WTC11 (cell line): Measurements from ENCODE around the gene GPATCH3. TPM values are rescaled to one million over a fixed set of nuclear protein-coding genes. Genes with fewer than 3 reads are reported as not detected.

Source experiments
- ATAC-seq: fragments of 200-7000 bp; cut with Tn5 transposase; 2 replicates; pipeline ENCODE4 v1.10.0; 2021; ENCODE audit warnings: mild to moderate bottlenecking, moderate library complexity
- CTCF ChIA-PET: fragments of 300-600 bp; sonication (Branson Sonifier 250); formaldehyde crosslinking; loops from one replicate; lab custom pipeline; 2021; ENCODE audit warnings: antibody characterized with exemption; lab: Charles Lee
- POLR2A ChIA-PET: fragments of 350-600 bp; sonication (Branson Sonifier 250); formaldehyde crosslinking; loops from one replicate; lab custom pipeline; 2021; ENCODE audit warnings: antibody characterized with exemption; lab: Charles Lee
- DNase-seq: peaks from one replicate; pipeline ENCODE4 v3.0.0; 2021; ENCODE audit warnings: low spot score
- H3K27ac Mint-ChIP-seq: 2 replicates; pipeline ENCODE4 v1.8.0; 2021; ENCODE audit warnings: mixed read lengths
- H3K27me3 Mint-ChIP-seq: 2 replicates; pipeline ENCODE4 v1.8.0; 2021; ENCODE audit warnings: low read depth, mild to moderate bottlenecking, moderate library complexity, mixed read lengths
- H3K36me3 Mint-ChIP-seq: 2 replicates; pipeline ENCODE4 v1.8.0; 2021; ENCODE audit warnings: mixed read lengths
- H3K4me1 Mint-ChIP-seq: 2 replicates; pipeline ENCODE4 v1.8.0; 2022; ENCODE audit warnings: mixed read lengths
- H3K4me3 Mint-ChIP-seq: 2 replicates; pipeline ENCODE4 v1.8.0; 2021; ENCODE audit warnings: mild to moderate bottlenecking, moderate library complexity, mixed read lengths
- H3K9me3 Mint-ChIP-seq: 2 replicates; pipeline ENCODE4 v1.8.0; 2021; ENCODE audit warnings: mixed read lengths
- GTF2I ChIP-seq: fragments of 250-450 bp; sonication (Bioruptor Pico); conservative IDR thresholded peaks from 2 replicates; pipeline ENCODE4 v1.4.0; 2021; ENCODE audit warnings: mild to moderate bottlenecking
- HMGXB4 ChIP-seq: sonication (generic); formaldehyde crosslinking; IDR thresholded peaks from 2 replicates; pipeline ENCODE4 v1.8.1; 2023; ENCODE audit warnings: mild to moderate bottlenecking, moderate library complexity, missing genetic modification reagents
- MAX ChIP-seq: sonication (generic); formaldehyde crosslinking; IDR thresholded peaks from 2 replicates; pipeline ENCODE4 v1.8.0; 2022; ENCODE audit warnings: mild to moderate bottlenecking, missing genetic modification reagents
- MXD4 ChIP-seq: fragments of 250-450 bp; sonication (Bioruptor Pico); IDR thresholded peaks from 2 replicates; pipeline ENCODE4 v1.8.0; 2021; ENCODE audit warnings: mild to moderate bottlenecking, moderate library complexity, borderline replicate concordance
- NFATC4 ChIP-seq: fragments of 250-450 bp; sonication (Bioruptor Pico); IDR thresholded peaks from 2 replicates; pipeline ENCODE4 v1.9.0; 2021; ENCODE audit warnings: mild to moderate bottlenecking
- OVOL2 ChIP-seq: fragments of 250-450 bp; sonication (Bioruptor Pico); IDR thresholded peaks from 2 replicates; pipeline ENCODE4 v1.9.0; 2021; ENCODE audit warnings: mild to moderate bottlenecking, borderline replicate concordance
- PRRX2 ChIP-seq: fragments of 250-450 bp; sonication (Bioruptor Pico); IDR thresholded peaks from 2 replicates; pipeline ENCODE4 v1.8.0; 2021; ENCODE audit warnings: mild to moderate bottlenecking
- RELA ChIP-seq: sonication (generic); formaldehyde crosslinking; IDR thresholded peaks from 2 replicates; pipeline ENCODE4 v1.8.1; 2022; ENCODE audit warnings: missing genetic modification reagents, mild to moderate bottlenecking, borderline replicate concordance
- TEAD1 ChIP-seq: sonication (generic); formaldehyde crosslinking; IDR thresholded peaks from 2 replicates; pipeline ENCODE4 v1.8.0; 2022; ENCODE audit warnings: mild to moderate bottlenecking, missing genetic modification reagents
- TP53 ChIP-seq: sonication (generic); formaldehyde crosslinking; IDR thresholded peaks from 2 replicates; pipeline ENCODE4 v1.8.1; 2023; ENCODE audit warnings: mild to moderate bottlenecking, missing genetic modification reagents
- ZNF138 ChIP-seq: sonication (generic); formaldehyde crosslinking; conservative IDR thresholded peaks from 2 replicates; pipeline ENCODE4 v1.8.1; 2022; ENCODE audit warnings: mild to moderate bottlenecking, moderate library complexity, missing genetic modification reagents
- ZNF219 ChIP-seq: sonication (generic); formaldehyde crosslinking; IDR thresholded peaks from 2 replicates; pipeline ENCODE4 v1.8.0; 2023; ENCODE audit warnings: missing genetic modification reagents, mild to moderate bottlenecking, borderline replicate concordance
- ZNF232 ChIP-seq: sonication (generic); formaldehyde crosslinking; IDR thresholded peaks from 2 replicates; pipeline ENCODE4 v1.8.0; 2022; ENCODE audit warnings: mild to moderate bottlenecking, missing genetic modification reagents
- ZNF263 ChIP-seq: sonication (generic); formaldehyde crosslinking; IDR thresholded peaks from 2 replicates; pipeline ENCODE4 v1.8.1; 2022; ENCODE audit warnings: low read depth, mild to moderate bottlenecking, moderate library complexity, missing genetic modification reagents
- ZNF416 ChIP-seq: fragments of 250-450 bp; sonication (Bioruptor Pico); IDR thresholded peaks from 2 replicates; pipeline ENCODE4 v1.9.0; 2021; ENCODE audit warnings: mild to moderate bottlenecking, inconsistent platforms
- ZNF512 ChIP-seq: sonication (generic); formaldehyde crosslinking; IDR thresholded peaks from 2 replicates; pipeline ENCODE4 v1.8.1; 2022; ENCODE audit warnings: missing genetic modification reagents, borderline replicate concordance
- total RNA-seq: library from RNA; stranded (reverse); gene quantifications from 3 replicates; pipeline ENCODE4 v1.2.3, GENCODE V29; 2021
- TF ChIP-seq, protein P1 (sequence below): fragments of 250-450 bp; sonication (Bioruptor Pico); IDR thresholded peaks from 2 replicates; pipeline ENCODE4 v1.9.0; 2021; ENCODE audit warnings: mild to moderate bottlenecking
- TF ChIP-seq, protein P2 (sequence below): sonication (generic); formaldehyde crosslinking; IDR thresholded peaks from 2 replicates; pipeline ENCODE4 v1.8.1; 2022; ENCODE audit warnings: mild to moderate bottlenecking, missing genetic modification reagents, moderate library complexity, borderline replicate concordance
- TF ChIP-seq, protein P3 (sequence below): fragments of 250-450 bp; sonication (Bioruptor Pico); conservative IDR thresholded peaks from 2 replicates; pipeline ENCODE4 v1.9.0; 2021; ENCODE audit warnings: mild to moderate bottlenecking
- TF ChIP-seq, protein P4 (sequence below): sonication (generic); formaldehyde crosslinking; IDR thresholded peaks from 2 replicates; pipeline ENCODE4 v1.8.0; 2022; ENCODE audit warnings: mild to moderate bottlenecking, missing genetic modification reagents

Gene GPATCH3
- total RNA-seq, 1 experiment from 2014 or later = 19.2 TPM

DNA sequence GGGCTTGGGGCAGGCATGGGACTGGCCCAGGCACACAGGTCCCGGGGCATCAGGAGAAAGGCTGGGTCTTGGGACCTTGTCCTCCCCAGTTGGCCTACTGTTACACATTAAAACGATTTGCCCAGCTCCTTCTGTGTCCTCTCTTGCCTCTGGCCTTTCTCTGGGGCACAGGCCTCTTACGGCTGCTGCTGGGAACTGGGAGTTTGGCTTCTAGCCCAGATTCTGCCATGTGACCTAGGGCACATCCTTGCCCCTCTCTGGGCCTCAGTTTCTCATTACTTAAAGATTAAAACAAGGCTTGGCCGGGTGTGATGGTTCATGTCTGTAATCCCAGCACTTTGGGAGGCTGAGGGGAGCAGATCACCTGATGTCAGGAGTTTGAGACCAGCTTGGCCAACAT lies 46.0 kb upstream of the GPATCH3 start:
- Mint-ChIP-seq H3K9me3 (no peaks in the 10 kb centered on the region), H3K36me3 (peaks cover 45% of the 10 kb centered on the region), H3K27ac (no peak overlapping the region), H3K27me3 (no peaks in the 10 kb centered on the region), H3K4me3 (no peak overlapping the region), H3K4me1 (no peaks in the 10 kb centered on the region)
- no peak for ATAC-seq
- CTCF ChIA-PET = no interaction called here
- TF ChIP-seq ZNF416 (CRISPR knock-in tag) = no peak
- TF ChIP-seq RELA (CRISPR knock-in tag) = no peak
- no peak for TF ChIP-seq TEAD1 (CRISPR knock-in tag)
- no peak for TF ChIP-seq NFATC4 (CRISPR knock-in tag)
- TF ChIP-seq, protein P1, sequence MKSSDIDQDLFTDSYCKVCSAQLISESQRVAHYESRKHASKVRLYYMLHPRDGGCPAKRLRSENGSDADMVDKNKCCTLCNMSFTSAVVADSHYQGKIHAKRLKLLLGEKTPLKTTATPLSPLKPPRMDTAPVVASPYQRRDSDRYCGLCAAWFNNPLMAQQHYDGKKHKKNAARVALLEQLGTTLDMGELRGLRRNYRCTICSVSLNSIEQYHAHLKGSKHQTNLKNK = no peak
- no peak for TF ChIP-seq ZNF138
- TF ChIP-seq, protein P2, sequence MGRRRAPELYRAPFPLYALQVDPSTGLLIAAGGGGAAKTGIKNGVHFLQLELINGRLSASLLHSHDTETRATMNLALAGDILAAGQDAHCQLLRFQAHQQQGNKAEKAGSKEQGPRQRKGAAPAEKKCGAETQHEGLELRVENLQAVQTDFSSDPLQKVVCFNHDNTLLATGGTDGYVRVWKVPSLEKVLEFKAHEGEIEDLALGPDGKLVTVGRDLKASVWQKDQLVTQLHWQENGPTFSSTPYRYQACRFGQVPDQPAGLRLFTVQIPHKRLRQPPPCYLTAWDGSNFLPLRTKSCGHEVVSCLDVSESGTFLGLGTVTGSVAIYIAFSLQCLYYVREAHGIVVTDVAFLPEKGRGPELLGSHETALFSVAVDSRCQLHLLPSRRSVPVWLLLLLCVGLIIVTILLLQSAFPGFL = no peak
- DNase-seq = no peak
- POLR2A ChIA-PET = interaction anchor here (0.6 kb wide), 1 partner anchor 11 kb away, joined by 4 read pairs; no protein-coding TSS in a partner anchor

DNA sequence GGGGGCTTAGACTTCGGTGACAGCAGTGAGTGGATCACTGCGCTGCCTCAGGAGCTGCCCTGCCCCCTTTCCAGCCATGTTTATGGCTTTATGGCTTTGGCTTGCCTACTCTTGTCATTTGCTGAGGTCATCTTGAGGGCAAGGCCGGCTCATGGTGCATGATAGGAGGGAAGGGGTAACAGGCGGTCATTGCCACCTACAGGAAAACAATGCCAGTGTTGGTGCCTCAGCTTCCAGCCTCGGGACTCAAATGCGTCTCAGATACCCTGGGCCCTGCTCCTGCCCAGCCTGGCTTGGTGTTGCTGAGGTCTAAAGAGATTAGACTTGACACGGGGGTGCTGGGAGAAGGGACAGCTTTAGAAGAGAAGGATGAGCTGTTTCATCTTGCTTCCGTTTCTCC lies 45.5 kb upstream of the GPATCH3 start:
- no peak for DNase-seq
- Mint-ChIP-seq H3K9me3 (no peaks in the 10 kb centered on the region), H3K4me3 (no peak overlapping the region), H3K27ac (no peak overlapping the region), H3K36me3 (peaks cover 47% of the 10 kb centered on the region)
- ChIA-PET POLR2A (no interaction called here), CTCF (no interaction called here)
- TF ChIP-seq MAX (CRISPR knock-in tag) (no peak), ZNF232 (no peak), MXD4 (CRISPR knock-in tag) (no peak), PRRX2 (CRISPR knock-in tag) (no peak)
- TF ChIP-seq, protein P3, sequence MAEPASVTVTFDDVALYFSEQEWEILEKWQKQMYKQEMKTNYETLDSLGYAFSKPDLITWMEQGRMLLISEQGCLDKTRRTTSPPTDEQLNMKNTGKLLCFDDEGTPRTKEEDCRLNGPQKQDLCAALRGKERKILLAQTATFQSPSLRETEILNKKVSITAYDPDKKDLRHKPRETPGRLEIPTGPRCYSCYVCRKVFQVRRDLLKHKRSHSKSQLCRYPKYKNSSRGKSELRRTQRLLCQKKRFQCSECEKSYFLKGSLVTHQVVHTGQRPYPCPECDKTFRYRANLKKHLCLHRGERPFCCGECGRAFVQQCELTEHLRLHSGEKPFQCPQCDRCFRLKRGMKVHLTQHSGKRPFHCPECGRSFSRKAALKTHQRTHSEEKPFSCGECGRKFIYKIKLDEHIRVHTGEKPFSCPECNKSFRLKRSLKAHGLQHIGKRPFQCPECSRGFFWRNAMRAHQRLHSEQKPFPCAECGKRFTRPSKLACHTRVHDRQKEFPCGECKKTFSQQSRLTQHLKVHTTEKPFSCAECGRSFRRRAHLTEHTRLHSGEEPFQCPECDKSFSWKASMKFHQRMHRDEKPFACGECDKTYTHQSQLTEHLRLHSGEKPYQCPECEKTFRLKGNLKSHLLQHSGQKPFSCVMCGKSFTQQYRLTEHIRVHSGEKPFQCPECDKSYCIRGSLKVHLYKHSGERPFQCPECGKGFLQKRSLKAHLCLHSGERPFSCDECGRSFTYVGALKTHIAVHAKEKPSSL (CRISPR knock-in tag) = no peak
- TF ChIP-seq, protein P2 = no peak
- TF ChIP-seq, all 79 proteins: peak for 0
- Mint-ChIP-seq H3K4me1 (no peaks in the 10 kb centered on the region), H3K27me3 (no peaks in the 10 kb centered on the region)
- no peak for ATAC-seq

- no peaks in the 10 kb centered on the region for H3K4me1 Mint-ChIP-seq
- H3K27ac Mint-ChIP-seq = no peak overlapping the region; the same call in 1 of the 2 replicates
- no peaks in the 10 kb centered on the region for H3K9me3 Mint-ChIP-seq
- H3K27me3 Mint-ChIP-seq = no peaks in the 10 kb centered on the region
- peaks cover 47% of the 10 kb centered on the region for H3K36me3 Mint-ChIP-seq
- ATAC-seq = no peak
- CTCF ChIA-PET = no interaction called here
- no peak overlapping the region for H3K4me3 Mint-ChIP-seq
- no peak for DNase-seq
- POLR2A ChIA-PET = no interaction called here
- TF ChIP-seq ZNF219 (CRISPR knock-in tag) (no peak), ZNF263 (CRISPR knock-in tag) (no peak), OVOL2 (CRISPR knock-in tag) (no peak), HMGXB4 (CRISPR knock-in tag) (no peak), TP53 (CRISPR knock-in tag) (no peak), ZNF512 (no peak), GTF2I (CRISPR knock-in tag) (no peak)
- TF ChIP-seq, protein P1 = no peak
- TF ChIP-seq, protein P4, sequence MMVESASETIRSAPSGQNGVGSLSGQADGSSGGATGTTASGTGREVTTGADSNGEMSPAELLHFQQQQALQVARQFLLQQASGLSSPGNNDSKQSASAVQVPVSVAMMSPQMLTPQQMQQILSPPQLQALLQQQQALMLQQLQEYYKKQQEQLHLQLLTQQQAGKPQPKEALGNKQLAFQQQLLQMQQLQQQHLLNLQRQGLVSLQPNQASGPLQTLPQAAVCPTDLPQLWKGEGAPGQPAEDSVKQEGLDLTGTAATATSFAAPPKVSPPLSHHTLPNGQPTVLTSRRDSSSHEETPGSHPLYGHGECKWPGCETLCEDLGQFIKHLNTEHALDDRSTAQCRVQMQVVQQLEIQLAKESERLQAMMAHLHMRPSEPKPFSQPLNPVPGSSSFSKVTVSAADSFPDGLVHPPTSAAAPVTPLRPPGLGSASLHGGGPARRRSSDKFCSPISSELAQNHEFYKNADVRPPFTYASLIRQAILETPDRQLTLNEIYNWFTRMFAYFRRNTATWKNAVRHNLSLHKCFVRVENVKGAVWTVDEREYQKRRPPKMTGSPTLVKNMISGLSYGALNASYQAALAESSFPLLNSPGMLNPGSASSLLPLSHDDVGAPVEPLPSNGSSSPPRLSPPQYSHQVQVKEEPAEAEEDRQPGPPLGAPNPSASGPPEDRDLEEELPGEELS (CRISPR knock-in tag) = no peak
Measured at GRCh38 chr1:26945138-26945537, 44.9 kb upstream of the GPATCH3 start.
